ENCODE measurements around the gene SYDE2.

GRCh38 chr1:85180869-85181268, 19.9 kb downstream of the SYDE2 start:
- TF ChIP-seq CEBPB (IDR thresholded peaks at IDR 0.05), result no peak
- no peak for TF ChIP-seq EGR1 (IDR thresholded peaks at IDR 0.05)
- TF ChIP-seq USF1 (IDR thresholded peaks at IDR 0.05), result no peak
- TF ChIP-seq EP300 (IDR thresholded peaks at IDR 0.05; ENCODE audit: borderline replicate concordance), result no peak
- TF ChIP-seq YY1 (IDR thresholded peaks at IDR 0.05; ENCODE audit: low read depth), result no peak
- TF ChIP-seq REST (IDR thresholded peaks at IDR 0.05; ENCODE audit: low read depth), result no peak

Measured in Ishikawa (cell line).